GM18907 (cell line): Measurements from ENCODE around the gene DICER1.

Experiments
- ATAC-seq: cut with Tn5 transposase; IDR thresholded peaks from one replicate; pipeline ENCODE4 v1.9.1; 2021; ENCODE audit warnings: mild to moderate bottlenecking, moderate library complexity; ENCODE audit not compliant: unreplicated experiment

DICER1 gene

GRCh38 chr14:95126906-95127530, 30.3 kb downstream of the DICER1 start:
- ATAC-seq: no peak

GRCh38 chr14:95125915-95126314, 31.4 kb downstream of the DICER1 start:
- no peak for ATAC-seq

GRCh38 chr14:95125221-95125620, 32.1 kb downstream of the DICER1 start:
- ATAC-seq: no peak

- ATAC-seq: no peak
These were observed 33.3 kb downstream of the DICER1 start for GRCh38 chr14:95123891-95124579.

GRCh38 chr14:95122621-95122945, 34.7 kb downstream of the DICER1 start:
- ATAC-seq: no peak

- no peak for ATAC-seq
These were observed 35.3 kb downstream of the DICER1 start for GRCh38 chr14:95121911-95122620.

GRCh38 chr14:95119336-95119735, 38.0 kb downstream of the DICER1 start:
- ATAC-seq: no peak

GRCh38 chr14:95117937-95118721, 39.2 kb downstream of the DICER1 start:
- ATAC-seq: no peak

GRCh38 chr14:95113476-95113875, 43.9 kb downstream of the DICER1 start:
- no peak for ATAC-seq

- ATAC-seq: no peak
These were observed 45.7 kb downstream of the DICER1 start for GRCh38 chr14:95111507-95112164.

- ATAC-seq: no peak
These were observed 47.2 kb downstream of the DICER1 start for GRCh38 chr14:95110178-95110577.

- no peak for ATAC-seq
These were observed 49.6 kb downstream of the DICER1 start for GRCh38 chr14:95107711-95108110.

GRCh38 chr14:95106971-95107370, 50.4 kb downstream of the DICER1 start:
- ATAC-seq: no peak

GRCh38 chr14:95104911-95105310, 52.4 kb downstream of the DICER1 start:
- ATAC-seq: no peak

GRCh38 chr14:95102680-95103044, 54.7 kb downstream of the DICER1 start:
- no peak for ATAC-seq

- ATAC-seq: no peak
These were observed 55.3 kb downstream of the DICER1 start for GRCh38 chr14:95101736-95102679.

- ATAC-seq: no peak
These were observed 58.2 kb downstream of the DICER1 start for GRCh38 chr14:95098984-95099599.

GRCh38 chr14:95097385-95097784, 59.9 kb downstream of the DICER1 start:
- ATAC-seq: no peak

- ATAC-seq: no peak
These were observed 60.9 kb downstream of the DICER1 start for GRCh38 chr14:95096476-95096875.
